Right cardiac atrium (tissue), 5 donors: ENCODE measurements around the gene PREB. TPM values are rescaled to one million over a fixed set of nuclear protein-coding genes. Genes with fewer than 3 reads are reported as not detected.
"Not testable (repeated sequence)": the region's sequence is repeated elsewhere in the genome, so short reads cannot be mapped to it uniquely, and the experiment has no call there.

ENCODE experiments used
- ATAC-seq, 2 donors: fragments of 200-7000 bp; cut with Tn5 transposase; one replicate each; pipeline versions ENCODE4 v1.8.0 to v1.9.1; 2020; ENCODE audit warnings: moderate library complexity in 2 of 2, mild to moderate bottlenecking in 1 of 2
- DNase-seq, 3 donors: peaks; one replicate each; pipeline ENCODE4 v3.0.0-alpha.2; 2020
- H3K27ac ChIP-seq: one replicate; pipeline ENCODE4 v1.5.1; 2013; ENCODE audit warnings: mild to moderate bottlenecking, low read length, control low read depth, moderate library complexity
- H3K27me3 ChIP-seq: one replicate; pipeline ENCODE4 v1.6.1; 2013; ENCODE audit not compliant: control insufficient read depth, insufficient read depth
- H3K4me1 ChIP-seq: one replicate; pipeline ENCODE4 v1.6.1; 2013; ENCODE audit warnings: low read length; ENCODE audit not compliant: control insufficient read depth, insufficient read depth
- H3K4me3 ChIP-seq: one replicate; pipeline ENCODE4 v1.5.1; 2013; ENCODE audit warnings: low read length, control low read depth
- H3K9me3 ChIP-seq: one replicate; pipeline ENCODE4 v1.6.1; 2013; ENCODE audit warnings: low read length; ENCODE audit not compliant: control insufficient read depth
- WGBS: extraction: QIAGEN DNeasy Blood & Tissue Kit; methylation state at CpG from one replicate; pipeline ENCODE4 v1.1.7; 2013; 5-methylcytosine and 5-hydroxymethylcytosine counted together
- intact Hi-C, 4 donors: fragments of 100-400 bp; cut with DNase I; formaldehyde crosslinking; loops; one replicate each; pipeline versions ENCODE4 v1.11.0 to v1.14.0; 2022 to 2023
- polyA plus RNA-seq: library from polyadenylated mRNA; stranded (reverse); fragments of 200-250 nt; gene quantifications from one replicate; pipeline ENCODE4 v1.2.3, GENCODE V29; 2013
- total RNA-seq, 4 donors: library from RNA; stranded (reverse); fragmentation: NEBNext Ultra II Directional; extraction: Animal tissue kit (Norgen Biotek cat#: 25700); gene quantifications; one replicate each; pipeline ENCODE4 v1.2.1, GENCODE V29; 2021
- donor health status: healthy with polysubstance abuse.
- donor health status: DM: no; HTN: yes; CAD: no.
- donor health status: DM: no; HTN: no; CAD: no.
- donor health status: DM: no; HTN: yes; CAD: no; lungs with severe emphysema.
- donor health status: DM: yes; HTN: yes; CAD: no.

PREB gene
- total and polyA plus RNA-seq, 5 donors = 46.3 to 52.7 (median 48.5) TPM

- Histone ChIP-seq H3K4me1 (peaks cover 3% of the 10 kb centered on the region), H3K27me3 (no peaks in the 10 kb centered on the region), H3K27ac (peak within 1 kb of the TSS; percentile 67), H3K9me3 (no peaks in the 10 kb centered on the region), H3K4me3 (peak within 1 kb of the TSS; percentile 57)
- peak; percentile 87 to 91 for ATAC-seq
- intact Hi-C loops = no loop called here
- WGBS = 6% methylated on average over 47 of the region's 47 CpGs
- peak; percentile 71 to 91 (median 90) for DNase-seq
Observed at GRCh38 chr2:27123302-27124150, 10.9 kb downstream of the PREB start, which contains the start of gene ABHD1. ABHD1 (plus strand) TSS chr2:27123815; CDS start chr2:27123949, 134 bp downstream.

DNA sequence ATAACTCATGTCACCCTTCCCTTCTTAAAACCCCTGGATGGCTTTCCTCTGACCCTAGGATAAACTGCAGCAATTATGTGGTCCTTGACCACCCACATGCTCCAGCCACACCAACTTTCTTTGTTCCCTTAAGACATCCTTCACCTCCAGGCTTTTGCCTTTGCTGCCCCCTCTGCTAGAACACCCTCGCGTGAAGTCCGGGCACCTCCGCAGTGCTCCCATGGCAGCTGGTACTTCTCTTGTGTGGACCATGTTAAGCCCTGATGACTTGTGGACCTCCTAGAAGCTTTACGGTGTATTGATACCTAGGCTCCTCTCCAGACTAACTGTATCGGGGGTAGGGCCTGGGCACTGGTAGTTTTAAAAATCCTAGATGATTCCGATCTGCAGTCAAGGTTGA is 11.6 kb downstream of the PREB start:
- 86% methylated on average over 7 of the region's 7 CpGs for WGBS
- no peak overlapping the region for H3K27ac ChIP-seq

GRCh38 chr2:27121906-27122305 is 12.5 kb downstream of the PREB start:
- no peak for DNase-seq
- WGBS = 69% methylated on average over 2 of the region's 2 CpGs
- Histone ChIP-seq H3K4me1 (peaks cover 3% of the 10 kb centered on the region), H3K9me3 (no peaks in the 10 kb centered on the region), H3K4me3 (no peak overlapping the region), H3K27me3 (no peaks in the 10 kb centered on the region), H3K27ac (no peak overlapping the region)
- ATAC-seq = no peak
- intact Hi-C loops = no loop called here

More for the DNA sequence above, 11.6 kb downstream of the PREB start:
- Histone ChIP-seq H3K4me1 (peaks cover 3% of the 10 kb centered on the region), H3K4me3 (no peak overlapping the region), H3K9me3 (no peaks in the 10 kb centered on the region), H3K27me3 (no peaks in the 10 kb centered on the region)
- DNase-seq (no peak), ATAC-seq (no peak)
- intact Hi-C loops = no loop called here

GRCh38 chr2:27119330-27119670 is 15.1 kb downstream of the PREB start:
- H3K9me3 ChIP-seq, H3K27me3 ChIP-seq, ATAC-seq, DNase-seq, H3K4me1 ChIP-seq, intact Hi-C loops, H3K27ac ChIP-seq, H3K4me3 ChIP-seq: not testable (repeated sequence)
- WGBS = 80% methylated on average over 8 of the region's 8 CpGs

- no peak within 1 kb of the TSS for H3K27ac ChIP-seq
- intact Hi-C loops = no loop called here
- DNase-seq (peak in 1 of 3 donors; percentile 63), ATAC-seq (no peak)
- 4% methylated on average over 84 of the region's 84 CpGs for WGBS
- H3K9me3 ChIP-seq = no peaks in the 10 kb centered on the region
- H3K27me3 ChIP-seq = no peaks in the 10 kb centered on the region
- H3K4me3 ChIP-seq = peak within 1 kb of the TSS; percentile 36
- peaks cover 3% of the 10 kb centered on the region for H3K4me1 ChIP-seq
Observed at GRCh38 chr2:27118525-27119329, 15.7 kb downstream of the PREB start, which contains the start of gene CGREF1. CGREF1 (minus strand) TSS chr2:27119128; CDS start chr2:27104366, 14,762 bp downstream.

DNA sequence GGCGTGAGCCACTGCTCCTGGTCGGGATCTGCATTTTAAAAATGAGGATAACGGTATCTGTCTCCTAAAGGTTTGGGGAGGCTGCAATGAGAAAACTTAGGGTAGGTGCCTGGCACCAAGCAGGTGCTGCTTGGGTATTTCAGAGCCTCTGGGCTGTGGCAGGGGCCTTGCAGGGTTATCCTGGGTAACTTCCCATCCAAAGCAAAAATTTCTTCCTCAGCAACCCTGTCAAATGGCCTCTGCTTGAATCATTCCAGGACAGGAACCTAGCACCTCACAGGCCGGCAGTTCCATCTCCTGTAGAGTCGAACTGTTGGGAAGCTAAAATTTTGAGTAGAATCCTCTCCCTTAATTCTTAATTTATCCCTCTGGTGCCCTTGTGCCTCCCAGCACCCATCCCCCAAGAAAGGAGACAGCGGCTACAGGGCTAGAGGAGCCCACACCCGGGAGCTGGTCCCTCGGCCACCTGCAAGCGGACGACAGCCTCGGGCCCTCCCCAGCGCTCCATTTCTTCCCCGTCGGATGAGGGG is 16.4 kb downstream of the PREB start:
- WGBS = 23% methylated on average over 14 of the region's 14 CpGs
- no peak for ATAC-seq
- peak overlapping the region; percentile 36 for H3K4me3 ChIP-seq
- peaks cover 3% of the 10 kb centered on the region for H3K4me1 ChIP-seq
- no peaks in the 10 kb centered on the region for H3K27me3 ChIP-seq
- peak in 1 of 3 donors; percentile 59 for DNase-seq
- H3K9me3 ChIP-seq = no peaks in the 10 kb centered on the region
- H3K27ac ChIP-seq = no peak overlapping the region
- intact Hi-C loops = no loop called here

- DNase-seq = no peak
- Histone ChIP-seq H3K4me1 (peaks cover 3% of the 10 kb centered on the region), H3K27me3 (no peaks in the 10 kb centered on the region), H3K27ac (no peak overlapping the region), H3K4me3 (no peak overlapping the region), H3K9me3 (no peaks in the 10 kb centered on the region)
- intact Hi-C loops = no loop called here
- ATAC-seq = no peak
- WGBS = 61% methylated on average over 2 of the region's 2 CpGs
Observed at GRCh38 chr2:27115519-27115918, 18.9 kb downstream of the PREB start.

DNA sequence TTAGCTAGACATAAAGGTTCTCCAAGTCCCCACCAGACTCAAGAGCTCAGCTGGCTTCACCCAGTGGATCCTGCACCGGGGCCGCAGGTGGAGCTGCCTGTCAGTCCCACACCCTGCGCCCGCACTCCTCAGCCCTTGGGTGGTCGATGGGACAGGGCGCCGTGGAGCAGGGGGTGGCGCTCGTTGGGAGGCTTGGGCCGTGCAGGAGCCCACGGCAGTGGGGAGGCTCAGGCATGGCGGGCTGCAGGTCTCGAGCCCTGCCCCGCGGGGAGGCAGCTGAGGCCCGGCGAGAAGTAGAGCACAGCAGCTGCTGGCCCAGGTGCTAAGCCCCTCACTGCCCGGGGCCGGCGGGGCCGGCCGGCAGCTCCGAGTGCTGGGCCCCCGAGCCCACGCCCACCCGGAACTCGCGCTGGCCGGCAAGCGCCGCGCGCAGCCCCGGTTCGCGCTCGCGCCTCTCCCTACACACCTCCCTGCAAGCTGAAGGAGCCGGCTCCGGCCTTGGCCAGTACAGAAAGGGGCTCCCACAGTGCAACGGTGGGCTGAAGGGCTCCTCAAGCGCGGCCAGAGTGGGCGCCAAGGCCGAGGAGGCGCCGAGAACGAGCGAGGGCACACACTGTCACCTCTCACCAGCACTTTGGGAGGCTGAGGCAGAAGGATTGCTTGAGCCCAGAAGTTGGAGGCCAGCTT is 22.9 kb downstream of the PREB start:
- H3K4me1 ChIP-seq, H3K4me3 ChIP-seq, ATAC-seq, H3K9me3 ChIP-seq, H3K27me3 ChIP-seq, H3K27ac ChIP-seq: not testable (repeated sequence)
- WGBS = 90% methylated on average over 49 of the region's 49 CpGs
- peak in 1 of 3 donors; percentile 28 for DNase-seq
- intact Hi-C loops = loop anchor here in 1 of 4 donors (5.0 kb wide), 1 partner anchor 76 kb away; no protein-coding TSS in a partner anchor

- not testable (repeated sequence) for H3K4me3 ChIP-seq, H3K4me1 ChIP-seq, H3K27ac ChIP-seq, ATAC-seq, H3K9me3 ChIP-seq, H3K27me3 ChIP-seq
- 85% methylated on average over 24 of the region's 24 CpGs for WGBS
- peak in 1 of 3 donors; percentile 11 for DNase-seq
- intact Hi-C loops = loop anchor here in 1 of 4 donors (5.0 kb wide), 1 partner anchor 77 kb away; no protein-coding TSS in a partner anchor
Observed at GRCh38 chr2:27110603-27111352, 23.7 kb downstream of the PREB start.

- H3K9me3 ChIP-seq = no peaks in the 10 kb centered on the region
- H3K4me1 ChIP-seq = no peaks in the 10 kb centered on the region
- H3K27ac ChIP-seq = no peak overlapping the region
- ATAC-seq = no peak
- no peak overlapping the region for H3K4me3 ChIP-seq
- H3K27me3 ChIP-seq = no peaks in the 10 kb centered on the region
- intact Hi-C loops = no loop called here
- DNase-seq = no peak
- 93% methylated on average over 3 of the region's 3 CpGs for WGBS
Observed at GRCh38 chr2:27109083-27109482, 25.4 kb downstream of the PREB start.
